Measurements from ENCODE around the gene MMAB.

- TF ChIP-seq NR2C2 (IDR thresholded peaks at IDR 0.05; ENCODE audit: borderline replicate concordance, control insufficient read depth, insufficient read length, low read depth), result no peak
- TF ChIP-seq, protein P1, sequence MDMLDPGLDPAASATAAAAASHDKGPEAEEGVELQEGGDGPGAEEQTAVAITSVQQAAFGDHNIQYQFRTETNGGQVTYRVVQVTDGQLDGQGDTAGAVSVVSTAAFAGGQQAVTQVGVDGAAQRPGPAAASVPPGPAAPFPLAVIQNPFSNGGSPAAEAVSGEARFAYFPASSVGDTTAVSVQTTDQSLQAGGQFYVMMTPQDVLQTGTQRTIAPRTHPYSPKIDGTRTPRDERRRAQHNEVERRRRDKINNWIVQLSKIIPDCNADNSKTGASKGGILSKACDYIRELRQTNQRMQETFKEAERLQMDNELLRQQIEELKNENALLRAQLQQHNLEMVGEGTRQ (IDR thresholded peaks at IDR 0.05; ENCODE audit: borderline replicate concordance, low read depth, low read length), result no peak
- no peak for TF ChIP-seq TBL1XR1 (IDR thresholded peaks at IDR 0.05; ENCODE audit: low read depth, low read length)
- TF ChIP-seq CTCF (IDR thresholded peaks at IDR 0.05 in 2 of 3, conservative IDR thresholded peaks at IDR 0.05 in 1 of 3; ENCODE audit: control insufficient read depth in 2 of 3, extremely low read depth in 1 of 3, insufficient read depth in 1 of 3, low read depth in 3 of 3, low read length in 3 of 3), result no peak
- no peak for TF ChIP-seq MYC (IDR thresholded peaks at IDR 0.05; ENCODE audit: insufficient read depth, insufficient read length, insufficient replicate concordance, low read length, severe bottlenecking)
- TF ChIP-seq, protein P2, sequence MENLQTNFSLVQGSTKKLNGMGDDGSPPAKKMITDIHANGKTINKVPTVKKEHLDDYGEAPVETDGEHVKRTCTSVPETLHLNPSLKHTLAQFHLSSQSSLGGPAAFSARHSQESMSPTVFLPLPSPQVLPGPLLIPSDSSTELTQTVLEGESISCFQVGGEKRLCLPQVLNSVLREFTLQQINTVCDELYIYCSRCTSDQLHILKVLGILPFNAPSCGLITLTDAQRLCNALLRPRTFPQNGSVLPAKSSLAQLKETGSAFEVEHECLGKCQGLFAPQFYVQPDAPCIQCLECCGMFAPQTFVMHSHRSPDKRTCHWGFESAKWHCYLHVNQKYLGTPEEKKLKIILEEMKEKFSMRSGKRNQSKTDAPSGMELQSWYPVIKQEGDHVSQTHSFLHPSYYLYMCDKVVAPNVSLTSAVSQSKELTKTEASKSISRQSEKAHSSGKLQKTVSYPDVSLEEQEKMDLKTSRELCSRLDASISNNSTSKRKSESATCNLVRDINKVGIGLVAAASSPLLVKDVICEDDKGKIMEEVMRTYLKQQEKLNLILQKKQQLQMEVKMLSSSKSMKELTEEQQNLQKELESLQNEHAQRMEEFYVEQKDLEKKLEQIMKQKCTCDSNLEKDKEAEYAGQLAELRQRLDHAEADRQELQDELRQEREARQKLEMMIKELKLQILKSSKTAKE (IDR thresholded peaks at IDR 0.05; ENCODE audit: low read depth, poor library complexity, severe bottlenecking), result no peak
- TF ChIP-seq WRNIP1 (IDR thresholded peaks at IDR 0.05; ENCODE audit: borderline replicate concordance, low read depth, low read length), result no peak
These were observed 6.9 kb downstream of the MMAB start for GRCh38 chr12:109566424-109566823.

Measured in GM12878 (cell line).